22Rv1 (cell line): ENCODE data around the gene ITFG2.

Source experiments
- CTCF ChIP-seq: fragments of 450-650 bp; IDR thresholded peaks from 2 replicates; pipeline ENCODE4 v1.5.1; 2017; ENCODE audit warnings: mild to moderate bottlenecking
- ZFX ChIP-seq: fragments of 450-650 bp; IDR thresholded peaks from 2 replicates; pipeline ENCODE4 v1.6.1; 2017; ENCODE audit warnings: antibody characterized with exemption, borderline replicate concordance

GRCh38 chr12:2772370-2772769 is 40.1 kb upstream of the ITFG2 start:
- TF ChIP-seq CTCF (no peak), ZFX (no peak)
